Effector CD4-positive, alpha-beta T cell (primary cell): ENCODE measurements around the gene ASPG.

Experiments used
- DNase-seq: peaks from one replicate; pipeline ENCODE4 v3.0.0-alpha.2; 2020

ASPG gene

GRCh38 chr14:104118006-104118844, 32.7 kb downstream of the ASPG start:
- no peak for DNase-seq

GRCh38 chr14:104119119-104119487, 33.6 kb downstream of the ASPG start:
- DNase-seq = no peak

GRCh38 chr14:104119488-104120251, 34.2 kb downstream of the ASPG start:
- no peak for DNase-seq

- DNase-seq = no peak
Observed at GRCh38 chr14:104120281-104120741, 34.8 kb downstream of the ASPG start.

- no peak for DNase-seq
Observed at GRCh38 chr14:104121142-104121541, 35.6 kb downstream of the ASPG start.

- DNase-seq = no peak
Observed at GRCh38 chr14:104123879-104124278, 38.4 kb downstream of the ASPG start.

GRCh38 chr14:104125011-104125410, 39.5 kb downstream of the ASPG start:
- no peak for DNase-seq

- DNase-seq = no peak
Observed at GRCh38 chr14:104126753-104127152, 41.3 kb downstream of the ASPG start.

- no peak for DNase-seq
Observed at GRCh38 chr14:104128981-104129380, 43.5 kb downstream of the ASPG start.

GRCh38 chr14:104129556-104129955, 44.1 kb downstream of the ASPG start:
- no peak for DNase-seq

GRCh38 chr14:104130974-104131651, 45.6 kb downstream of the ASPG start:
- DNase-seq = no peak

- no peak for DNase-seq
Observed at GRCh38 chr14:104131968-104132732, 46.6 kb downstream of the ASPG start.

- no peak for DNase-seq
Observed at GRCh38 chr14:104132981-104133380, 47.5 kb downstream of the ASPG start.

GRCh38 chr14:104133496-104133895, 48.0 kb downstream of the ASPG start:
- no peak for DNase-seq

- DNase-seq = no peak
Observed at GRCh38 chr14:104134061-104134965, 48.8 kb downstream of the ASPG start.

GRCh38 chr14:104135121-104135903, 49.8 kb downstream of the ASPG start:
- DNase-seq = no peak

GRCh38 chr14:104135904-104136471, 50.5 kb downstream of the ASPG start:
- DNase-seq = no peak

- no peak for DNase-seq
Observed at GRCh38 chr14:104136472-104137296, 51.2 kb downstream of the ASPG start.
